GM19193 (cell line): ENCODE results near the gene CAMK2B.

ENCODE experiments used
- POLR2A ChIP-seq: IDR thresholded peaks from 4 replicates; pipeline ENCODE4 v1.6.1; 2011; ENCODE audit not compliant: insufficient read depth, insufficient read length; ENCODE audit errors: extremely low read depth

Gene CAMK2B

GRCh38 chr7:44287488-44288380, 37.7 kb downstream of the CAMK2B start:
- no peak for TF ChIP-seq POLR2A

GRCh38 chr7:44286618-44287487, 38.5 kb downstream of the CAMK2B start:
- TF ChIP-seq POLR2A = no peak

GRCh38 chr7:44286182-44286617, 39.2 kb downstream of the CAMK2B start:
- TF ChIP-seq POLR2A = no peak

GRCh38 chr7:44285561-44285960, 39.8 kb downstream of the CAMK2B start:
- no peak for TF ChIP-seq POLR2A

- no peak for TF ChIP-seq POLR2A
Measured at GRCh38 chr7:44284881-44285541, 40.4 kb downstream of the CAMK2B start.

DNA sequence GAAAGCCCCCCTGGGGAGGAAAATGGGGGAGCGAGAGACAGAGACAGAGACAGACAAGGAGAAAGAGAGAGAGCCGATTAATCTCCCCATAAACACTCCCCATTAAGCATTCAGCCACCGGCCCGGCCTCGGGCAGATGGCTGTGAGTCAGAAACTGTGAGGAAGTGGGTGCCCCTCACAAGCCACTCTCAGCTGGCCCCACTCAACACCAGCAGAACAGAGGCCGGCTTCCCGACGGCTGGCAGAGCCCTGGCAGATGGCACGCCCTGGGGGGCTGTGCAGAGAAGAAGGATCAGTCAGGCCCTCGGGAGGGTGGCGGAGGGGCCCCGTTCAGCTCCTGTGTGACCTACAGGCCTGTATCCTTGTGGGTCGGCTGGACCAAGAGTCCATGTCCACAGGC, 41.2 kb downstream of the CAMK2B start:
- no peak for TF ChIP-seq POLR2A

DNA sequence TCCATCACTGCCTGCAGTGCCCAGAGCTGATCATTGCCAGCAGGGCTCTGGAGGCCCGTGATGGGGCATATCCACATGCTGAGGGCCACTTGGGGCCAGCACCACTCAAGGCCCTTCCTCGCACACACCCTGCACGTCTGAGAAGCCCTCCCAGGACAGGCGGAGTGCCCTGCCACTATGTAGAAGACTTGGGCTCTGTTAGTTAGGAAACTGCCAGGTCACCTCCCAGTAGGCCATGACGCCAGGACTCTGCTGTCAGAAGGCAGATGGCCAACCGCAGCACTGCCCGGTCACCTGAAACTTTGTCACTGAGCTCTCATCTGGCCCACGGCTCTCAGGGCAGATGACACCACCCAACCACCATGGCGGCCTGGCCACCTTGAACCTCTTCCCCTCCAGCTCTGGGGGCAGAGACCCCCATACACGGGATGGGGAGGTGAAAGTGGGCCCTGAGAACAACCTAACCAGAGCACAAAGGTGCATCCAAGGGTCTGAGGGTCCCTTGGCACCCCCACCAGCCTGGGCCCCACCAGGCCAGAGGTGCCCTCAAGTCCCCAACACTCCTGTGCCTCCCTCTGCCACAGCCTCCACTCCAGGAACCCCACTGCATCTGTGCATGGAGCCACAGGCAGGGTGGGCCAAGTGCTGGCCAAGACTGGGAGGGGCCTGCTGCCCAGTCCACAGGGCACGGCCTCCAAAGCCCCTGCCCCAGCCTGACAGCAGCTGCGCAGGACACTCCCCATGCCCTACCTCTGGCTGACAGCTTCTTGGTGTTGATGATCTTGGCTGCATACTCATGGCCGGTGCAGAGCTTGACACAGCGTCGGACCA, 41.8 kb downstream of the CAMK2B start:
- no peak for TF ChIP-seq POLR2A

- no peak for TF ChIP-seq POLR2A
Measured at GRCh38 chr7:44282601-44283171, 42.7 kb downstream of the CAMK2B start.

GRCh38 chr7:44281811-44282600, 43.4 kb downstream of the CAMK2B start:
- TF ChIP-seq POLR2A = no peak

DNA sequence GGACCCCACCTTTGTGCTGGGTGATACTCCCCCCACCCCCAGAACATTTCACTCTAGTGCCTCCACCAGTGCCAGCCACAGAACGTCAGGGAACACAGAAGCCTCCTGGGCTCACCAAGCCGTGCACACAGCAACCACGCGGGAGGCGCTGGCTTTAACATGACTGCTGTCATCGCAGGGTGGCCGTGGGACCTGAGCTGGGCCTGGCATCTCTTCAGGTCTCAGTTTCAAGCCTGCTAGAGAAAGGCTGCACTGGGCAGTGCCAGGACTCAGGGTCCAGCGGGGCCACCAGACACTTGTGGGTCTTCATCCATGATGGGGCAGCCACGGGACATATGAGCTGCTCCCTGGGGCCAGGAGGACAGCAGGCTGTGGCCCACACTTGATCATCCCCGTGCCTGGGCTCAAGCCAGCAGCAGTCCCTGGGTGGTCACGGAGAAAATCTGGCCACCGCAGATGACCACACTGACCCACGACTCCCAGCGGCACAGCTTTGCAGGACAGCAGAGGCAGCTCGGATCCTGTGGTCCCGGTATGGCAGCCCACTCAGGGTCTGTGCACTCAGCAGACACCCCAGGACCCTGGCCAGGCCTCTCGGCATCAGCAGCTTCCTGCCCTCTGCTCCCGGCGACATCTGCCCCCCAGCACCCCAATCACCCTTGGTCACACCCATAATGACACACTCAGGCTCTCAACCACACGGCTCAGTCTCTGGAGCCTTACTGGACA, 44.2 kb downstream of the CAMK2B start:
- TF ChIP-seq POLR2A = no peak

GRCh38 chr7:44280636-44280992, 44.8 kb downstream of the CAMK2B start:
- TF ChIP-seq POLR2A = no peak

GRCh38 chr7:44279731-44280505, 45.5 kb downstream of the CAMK2B start:
- no peak for TF ChIP-seq POLR2A

GRCh38 chr7:44279286-44279685, 46.1 kb downstream of the CAMK2B start:
- TF ChIP-seq POLR2A = no peak
